ENCODE results near the gene NAT9. TPM values are rescaled to one million over a fixed set of nuclear protein-coding genes. Genes with fewer than 3 reads are reported as not detected.

NAT9 gene
- total and polyA plus RNA-seq, 2 of the 4 experiments (the other 2 are of a cell fraction), result 48.9 to 62.0 TPM

- in situ Hi-C loops (cut with MboI; ENCODE audit: low sequenced_read_pairs), result no loop called here
- no TSS peak for BruUV-seq (replicated peaks)
- POLR2A ChIA-PET (ENCODE audit: unreplicated experiment), result no interaction called here
Measured at GRCh38 chr17:74816905-74817620, 40.9 kb upstream of the NAT9 start.

More at GRCh38 chr17:74816905-74817620, 40.9 kb upstream of the NAT9 start:
- ATAC-seq (ENCODE audit: low read depth) (no peak), DNase-seq (no peak)
- Histone ChIP-seq H3K56ac (ENCODE audit: extremely low read depth, insufficient read depth, low read length) (no peak overlapping the region), H3K23ac (ENCODE audit: low read depth, low read length) (no peak overlapping the region), H2AFZ (replicated peaks; ENCODE audit: low read length, poor library complexity) (no peak overlapping the region), H3K4me1 (ENCODE audit: control insufficient read depth, insufficient read depth, low read length) (no peaks in the 10 kb centered on the region), H3K4ac (ENCODE audit: low read depth, low read length) (no peak overlapping the region), H3K27me3 (ENCODE audit: control insufficient read depth, insufficient read depth, low read length) (no peaks in the 10 kb centered on the region), H3K4me2 (ENCODE audit: low read depth, low read length) (no peak overlapping the region), H3K9me3 (ENCODE audit: control insufficient read depth, insufficient read depth, low read length) (no peaks in the 10 kb centered on the region), H3K9ac (ENCODE audit: low read depth, low read length) (no peak overlapping the region), H4K20me1 (ENCODE audit: insufficient read depth, low read length) (no peaks in the 10 kb centered on the region), H2BK15ac (ENCODE audit: low read depth, low read length) (no peak overlapping the region), H3K9me1 (ENCODE audit: insufficient read depth, low read length) (0 out of 2 replicates have a peak, but pooled peaks cover 3% of the 10 kb centered on the region), H2AK9ac (replicated peaks; ENCODE audit: low read depth, low read length, poor library complexity) (no peak overlapping the region), H2BK120ac (ENCODE audit: low read depth, low read length) (no peak overlapping the region), H2BK5ac (ENCODE audit: low read depth, low read length, poor library complexity, severe bottlenecking) (no peak overlapping the region), H3K14ac (replicated peaks; ENCODE audit: low read depth, low read length) (no peak overlapping the region), H3K18ac (ENCODE audit: low read depth, low read length) (no peak overlapping the region), H3K36me3 (ENCODE audit: control insufficient read depth, insufficient read depth, low read length) (peaks cover 13% of the 10 kb centered on the region), H2BK20ac (ENCODE audit: low read depth, low read length) (no peak overlapping the region), H3K27ac (ENCODE audit: insufficient read depth, low read length) (no peak overlapping the region), H3K4me3 (ENCODE audit: insufficient read depth, low read depth, low read length) (no peak overlapping the region), H3K79me1 (ENCODE audit: low read depth in 1 of 2, low read length in 2 of 2) (no peaks in the 10 kb centered on the region), H4K5ac (ENCODE audit: low read depth, low read length) (no peak overlapping the region), H4K91ac (ENCODE audit: insufficient read depth, low read depth, low read length) (no peak overlapping the region), H2AK5ac (ENCODE audit: low read depth, low read length) (no peak overlapping the region), H4K8ac (ENCODE audit: low read depth in 2 of 2, low read length in 2 of 2) (no peak overlapping the region)
- dilution Hi-C loops (cut with HindIII; ENCODE audit: low sequenced_read_pairs, unreplicated experiment) (no loop called here), intact Hi-C loops (cut with micrococcal nuclease) (no loop called here)
- WGBS, 2 experiments (ENCODE audit: extremely low coverage in 2 of 2, insufficient read length in 1 of 2), result 94% methylated on average over 9 of the region's 18 CpGs; no CpG with 5 or more reads in 1 of the 2 experiments
- TF ChIP-seq USF2 (IDR thresholded peaks at IDR 0.05; ENCODE audit: low read depth, low read length) (no peak), RFX5 (IDR thresholded peaks at IDR 0.05; ENCODE audit: low read depth, low read length) (no peak), RAD21 (IDR thresholded peaks at IDR 0.05; ENCODE audit: low read length) (no peak), NFE2L2 (IDR thresholded peaks at IDR 0.05; ENCODE audit: low read depth, low read length) (no peak), MXI1 (IDR thresholded peaks at IDR 0.05; ENCODE audit: borderline replicate concordance, low read depth, low read length) (no peak), MAZ (IDR thresholded peaks at IDR 0.05; ENCODE audit: borderline replicate concordance, low read depth, low read length) (no peak), MAFK (IDR thresholded peaks at IDR 0.05; ENCODE audit: low read depth, low read length) (no peak), BHLHE40 (IDR thresholded peaks at IDR 0.05; ENCODE audit: low read depth, low read length) (no peak), CTCF (conservative IDR thresholded peaks at IDR 0.05; ENCODE audit: low read depth, low read length) (no peak), CEBPB (IDR thresholded peaks at IDR 0.05; ENCODE audit: low read depth, low read length) (no peak), FOS (IDR thresholded peaks at IDR 0.05; ENCODE audit: low read depth, low read length) (no peak), POLR2A (IDR thresholded peaks at IDR 0.05; ENCODE audit: low read depth, low read length) (no peak), ELK1 (IDR thresholded peaks at IDR 0.05; ENCODE audit: borderline replicate concordance, low read depth, low read length) (no peak), RCOR1 (IDR thresholded peaks at IDR 0.05; ENCODE audit: insufficient replicate concordance, low read length) (no peak), SMC3 (IDR thresholded peaks at IDR 0.05; ENCODE audit: low read depth, low read length) (no peak), CHD1 (IDR thresholded peaks at IDR 0.05; ENCODE audit: low read depth, low read length) (no peak)
- CTCF ChIA-PET, result no interaction called here

Measured in IMR-90 (cell line).